HG03469 (cell line): ENCODE measurements around the gene KCNMA1.

Experiments
- ATAC-seq: cut with Tn5 transposase; IDR thresholded peaks from one replicate; pipeline ENCODE4 v1.9.1; 2021; ENCODE audit warnings: mild to moderate bottlenecking, moderate library complexity, moderate number of reproducible peaks; ENCODE audit not compliant: unreplicated experiment

The KCNMA1 gene

DNA sequence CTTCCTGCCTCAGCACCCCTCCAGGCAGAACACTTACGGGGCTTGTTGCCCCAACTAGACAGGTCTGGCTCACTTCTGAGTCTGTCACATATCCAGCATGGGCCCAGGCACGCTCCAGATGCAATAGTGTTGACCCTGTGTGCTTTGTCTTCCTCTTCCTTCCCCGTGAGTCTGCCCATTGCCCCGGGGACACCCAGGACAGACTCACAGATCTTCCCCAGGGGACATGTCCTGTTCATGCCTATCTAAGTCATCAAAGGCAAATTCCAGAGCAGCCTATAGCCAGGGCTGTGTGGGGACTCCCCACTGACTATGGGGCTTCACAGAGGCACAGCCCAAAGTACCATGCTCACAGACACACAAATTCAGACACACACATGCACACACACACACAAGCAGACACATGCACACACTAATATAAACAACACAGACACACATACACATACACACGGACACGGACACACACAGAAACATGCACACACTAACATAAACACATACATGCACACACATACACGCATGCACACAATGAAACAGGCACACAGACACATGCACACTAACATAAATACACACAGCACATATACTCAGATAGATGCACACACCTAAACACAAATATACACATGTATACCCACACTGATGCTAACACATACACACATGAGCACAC, 175.8 kb downstream of the KCNMA1 start:
- no peak for ATAC-seq

DNA sequence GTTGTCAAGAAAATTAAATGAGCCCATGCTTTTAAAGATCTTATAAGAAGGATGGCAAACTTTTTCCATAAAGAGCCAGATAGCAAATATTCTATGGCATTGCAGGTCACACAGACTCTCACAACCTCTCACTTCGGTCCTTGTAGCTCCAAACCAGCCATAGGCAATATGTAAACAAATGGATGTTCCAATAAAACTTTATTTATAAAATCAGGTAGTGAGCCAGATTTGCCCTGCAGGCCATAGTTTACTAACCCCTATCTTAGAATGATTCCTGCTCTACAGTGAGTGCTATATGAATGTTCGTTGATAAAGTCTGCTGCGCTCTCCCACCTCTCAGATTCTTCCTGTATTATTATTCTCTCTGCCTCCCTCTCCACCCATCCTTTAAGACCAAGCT, 177.7 kb downstream of the KCNMA1 start:
- ATAC-seq = no peak

- no peak for ATAC-seq
Observed at GRCh38 chr10:77458986-77459590, 178.5 kb downstream of the KCNMA1 start.

GRCh38 chr10:77457721-77458120, 179.9 kb downstream of the KCNMA1 start:
- ATAC-seq = no peak

DNA sequence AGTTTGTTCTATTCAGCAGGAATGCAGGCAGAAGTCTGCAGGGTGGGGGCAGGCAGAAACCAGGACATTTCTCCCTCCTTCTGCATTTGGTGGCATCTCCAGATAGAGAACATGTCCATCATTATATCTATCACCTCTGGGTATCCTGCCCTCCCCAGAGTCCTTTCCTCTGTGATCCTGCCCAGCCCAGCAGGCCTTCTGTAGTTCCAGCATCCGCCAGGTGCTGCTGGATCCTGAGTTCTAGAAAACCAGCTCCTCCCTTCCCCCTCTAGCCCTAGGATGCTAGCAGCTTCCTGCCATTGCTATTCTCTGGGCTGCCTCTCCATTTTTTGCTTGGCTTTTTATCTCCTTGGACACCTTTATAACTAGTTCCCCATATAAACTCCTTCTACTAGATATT, 180.3 kb downstream of the KCNMA1 start:
- no peak for ATAC-seq

GRCh38 chr10:77456414-77456813, 181.2 kb downstream of the KCNMA1 start:
- no peak for ATAC-seq

GRCh38 chr10:77455561-77455960, 182.0 kb downstream of the KCNMA1 start:
- ATAC-seq = no peak

DNA sequence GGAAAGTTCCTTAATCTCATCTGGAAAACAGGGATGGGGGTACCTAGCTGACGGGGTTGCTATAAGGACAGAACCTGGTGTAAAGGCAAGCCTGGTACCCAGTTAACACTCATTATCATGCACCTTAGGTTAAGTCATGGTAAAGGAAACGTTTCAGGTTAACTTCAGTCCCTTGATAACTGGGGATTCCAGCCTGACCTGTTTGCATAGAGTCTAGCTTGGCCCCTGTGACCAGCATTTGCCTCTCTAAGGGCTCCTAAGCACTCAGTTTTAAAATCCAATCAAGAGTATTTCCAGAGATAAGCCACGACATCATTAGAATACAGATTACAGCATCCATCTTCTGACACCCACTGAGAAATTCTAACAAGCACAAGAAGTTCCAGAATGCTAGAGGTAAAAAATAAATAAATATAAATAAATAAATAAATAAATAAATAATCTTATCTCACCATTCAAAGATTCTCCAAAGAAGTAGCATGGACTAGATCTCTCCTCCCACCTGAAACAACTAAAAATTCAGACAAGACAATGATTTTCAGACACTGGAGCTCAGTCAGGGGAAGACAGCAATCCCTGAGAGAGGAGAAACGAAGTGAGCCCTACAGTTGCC, 184.6 kb downstream of the KCNMA1 start:
- no peak for ATAC-seq

DNA sequence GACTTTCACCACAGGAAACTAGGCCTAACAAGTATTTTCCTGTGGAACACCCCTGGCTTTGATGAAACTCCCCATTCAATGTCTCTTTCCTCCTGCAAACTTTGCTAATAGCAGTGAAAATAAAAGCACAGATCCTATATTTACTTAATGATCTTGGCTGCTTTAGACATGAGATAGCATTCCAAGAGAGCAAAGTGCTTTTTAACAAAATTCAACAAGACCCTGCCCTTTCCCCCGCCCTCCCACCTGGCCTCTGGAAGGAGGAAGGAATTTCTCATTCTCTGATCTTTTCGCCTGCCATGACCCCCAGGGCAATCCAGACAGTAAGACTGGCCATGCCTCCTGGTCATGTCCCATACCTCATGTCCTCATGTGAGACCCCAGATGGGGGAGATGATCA, 185.7 kb downstream of the KCNMA1 start:
- ATAC-seq = no peak

- no peak for ATAC-seq
Observed at GRCh38 chr10:77448226-77448625, 189.4 kb downstream of the KCNMA1 start.

DNA sequence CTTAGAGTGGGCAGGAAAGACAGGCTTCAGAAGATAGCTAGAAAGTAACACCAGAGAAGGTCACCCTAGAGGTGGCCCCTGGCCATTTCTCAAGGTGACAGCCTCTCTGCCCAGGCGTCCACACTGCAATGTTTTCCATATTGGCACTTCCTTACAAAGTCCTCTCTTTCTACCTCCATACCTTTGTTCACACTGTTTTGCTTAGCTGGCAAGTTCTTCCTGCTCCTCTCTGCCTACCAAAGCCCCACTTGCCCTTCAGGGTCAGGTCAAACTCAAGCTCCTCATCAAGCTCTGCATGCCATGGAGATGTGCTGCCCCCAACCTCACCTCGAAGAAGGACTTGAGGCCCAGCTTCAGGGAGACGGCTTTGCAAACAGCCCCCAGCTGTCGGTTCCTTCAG, 190.9 kb downstream of the KCNMA1 start:
- no peak for ATAC-seq

DNA sequence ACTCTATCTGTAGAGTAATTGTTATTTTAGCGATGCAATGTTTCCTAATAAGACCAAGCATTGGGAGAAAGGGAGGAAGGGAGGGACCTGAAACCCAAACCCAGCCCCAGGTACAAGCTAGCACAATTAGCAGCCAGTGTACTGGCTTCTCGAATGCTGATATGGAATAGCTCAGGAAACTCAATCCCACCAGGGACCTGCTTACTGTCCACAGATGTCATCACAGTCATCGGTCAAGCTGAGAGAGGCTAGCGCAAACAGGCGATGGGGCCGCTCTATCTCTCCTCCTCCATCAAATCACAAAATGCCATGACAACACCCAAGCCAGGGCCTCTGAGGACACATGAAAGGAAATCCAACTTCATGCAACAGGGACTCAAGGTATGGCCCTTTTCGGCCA, 192.1 kb downstream of the KCNMA1 start:
- ATAC-seq = no peak

DNA sequence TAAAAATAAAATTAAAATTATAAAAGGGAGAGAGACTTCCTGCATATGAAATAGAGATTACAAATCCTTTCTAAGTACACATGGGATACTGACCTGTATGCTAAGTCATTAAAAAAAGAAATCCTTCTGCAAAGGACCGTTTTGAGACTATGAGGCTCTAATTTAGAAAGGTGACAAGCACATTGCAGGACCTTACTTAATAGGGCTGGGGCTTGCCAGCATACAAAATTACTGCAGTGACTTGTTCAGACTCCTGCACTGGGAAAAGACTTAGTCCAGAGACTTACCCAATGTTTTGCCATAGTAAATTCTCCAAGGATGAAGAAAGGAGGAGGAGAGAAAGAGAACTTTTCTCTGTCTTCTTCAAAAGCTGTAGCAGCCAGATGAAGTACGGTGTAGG, 193.6 kb downstream of the KCNMA1 start:
- no peak for ATAC-seq

DNA sequence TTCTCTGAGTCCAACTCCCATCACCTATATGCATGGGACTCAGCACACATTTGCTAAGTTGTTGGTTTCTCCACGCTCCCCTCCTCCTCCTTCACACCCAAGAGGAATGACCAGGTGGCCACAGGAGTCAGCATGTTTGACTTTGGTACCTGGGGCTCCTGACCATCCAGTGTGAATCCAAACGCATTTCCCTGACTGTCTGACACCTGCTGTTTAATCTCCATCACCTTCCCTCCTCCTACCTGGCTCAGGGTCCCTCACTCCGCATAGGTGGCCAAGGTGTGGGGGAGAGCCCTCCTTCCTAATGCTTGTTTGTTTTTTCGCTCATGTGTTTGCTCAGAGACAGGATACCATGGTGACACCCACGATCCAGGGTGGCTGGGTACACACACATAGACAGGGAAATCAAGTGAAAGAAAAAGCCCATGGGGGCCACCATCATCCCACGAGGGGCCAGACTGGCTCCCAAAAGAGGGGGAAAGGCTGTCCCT, 194.9 kb downstream of the KCNMA1 start:
- no peak for ATAC-seq

DNA sequence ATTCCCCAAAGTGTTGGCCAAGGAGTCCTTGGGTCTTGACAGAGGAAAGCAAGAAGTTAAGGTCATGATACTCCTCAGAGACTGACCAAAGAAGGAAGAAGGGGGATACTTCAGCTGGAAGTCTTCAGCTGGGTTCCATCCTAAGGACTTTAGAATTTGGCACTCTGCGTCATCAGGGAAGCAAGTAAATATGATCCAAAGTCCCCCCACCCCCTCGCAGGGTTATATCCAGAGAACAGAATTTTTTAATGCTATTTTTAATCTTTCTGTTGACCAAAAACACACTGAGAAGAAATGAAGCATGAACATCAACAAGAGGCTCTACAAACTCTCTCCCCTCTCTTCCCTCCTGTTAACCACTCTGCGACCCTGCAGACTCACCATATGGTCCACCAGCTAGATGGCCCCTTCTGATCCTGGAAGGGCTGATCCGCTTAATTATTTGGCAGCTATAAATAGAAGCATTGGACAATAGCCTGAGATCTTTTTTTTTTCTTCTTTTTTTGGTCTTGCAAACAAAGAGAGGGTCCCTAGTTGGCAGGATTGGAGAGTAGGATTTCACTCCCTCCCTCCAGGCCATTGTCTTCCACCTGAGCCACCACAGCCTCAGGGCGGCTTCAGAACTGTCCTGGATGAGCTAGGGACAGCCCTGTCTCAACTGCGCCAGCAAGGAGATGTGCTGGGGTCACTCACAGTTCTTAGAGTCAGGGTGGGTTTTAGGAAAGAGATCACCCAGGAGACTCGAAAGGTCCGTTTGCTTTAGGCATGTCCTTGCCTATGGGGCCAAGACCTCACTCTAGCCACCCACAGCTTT, 196.0 kb downstream of the KCNMA1 start:
- ATAC-seq = no peak

- ATAC-seq = no peak
Observed at GRCh38 chr10:77436257-77436975, 201.2 kb downstream of the KCNMA1 start.

DNA sequence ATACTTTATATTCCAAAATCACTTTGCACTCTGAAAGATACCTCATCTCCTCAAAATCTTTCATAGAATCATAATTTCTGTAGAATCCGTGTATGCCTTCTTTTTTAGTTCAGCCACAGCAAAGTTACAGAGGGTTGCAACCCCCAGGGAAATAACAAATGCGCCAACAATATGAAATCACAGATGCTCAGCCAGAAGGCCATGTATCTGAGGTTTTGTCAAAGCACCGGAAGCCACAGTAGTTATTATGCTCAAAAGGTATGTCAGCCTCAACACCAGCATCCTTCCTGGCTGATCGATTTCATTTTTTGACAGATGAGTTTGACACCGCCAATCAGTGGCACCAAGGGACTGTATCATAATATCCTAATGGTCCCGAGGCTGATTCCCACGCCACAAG, 204.1 kb downstream of the KCNMA1 start:
- ATAC-seq = no peak

GRCh38 chr10:77431980-77432797, 205.4 kb downstream of the KCNMA1 start:
- ATAC-seq = no peak

DNA sequence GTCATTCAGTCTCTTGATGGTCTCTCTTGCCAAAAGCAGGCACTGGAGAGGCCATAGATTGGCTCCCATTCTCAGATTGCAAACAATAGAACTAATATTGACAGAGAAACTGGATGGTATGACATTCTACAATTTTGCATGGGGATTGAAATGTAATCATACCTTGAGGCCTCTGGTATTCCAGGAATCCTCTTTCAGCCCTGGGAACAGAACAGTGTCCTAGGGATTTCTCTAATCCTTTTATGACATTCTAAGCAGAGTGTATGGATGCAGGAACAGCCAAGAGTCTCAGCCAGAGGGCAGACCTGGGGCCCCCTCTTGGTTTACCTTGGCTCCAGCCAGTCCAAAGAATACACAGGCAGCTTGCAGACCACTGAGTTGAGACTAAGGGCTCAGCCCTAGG, 206.4 kb downstream of the KCNMA1 start:
- no peak for ATAC-seq

DNA sequence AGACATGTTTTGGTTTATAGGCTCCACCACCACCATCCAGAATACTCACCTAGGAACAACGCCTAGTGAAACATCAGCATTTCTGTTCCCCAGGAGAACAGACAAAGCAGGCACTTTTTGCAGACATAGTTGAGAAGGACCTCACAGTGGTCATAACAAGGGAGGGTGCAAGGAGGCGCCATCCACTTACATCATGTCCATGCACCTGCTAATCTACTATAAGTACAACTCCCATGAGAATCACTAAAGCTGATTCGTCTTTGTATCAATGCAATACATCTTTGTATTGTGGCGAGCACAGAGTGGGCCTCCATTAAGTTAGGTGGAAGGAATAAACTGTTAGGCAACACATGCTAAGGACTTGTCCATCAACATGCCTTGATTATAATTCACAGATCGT, 207.1 kb downstream of the KCNMA1 start:
- no peak for ATAC-seq
